Neutrophil (primary cell): ENCODE measurements around the gene NAPSA.

Experiments
- H3K27ac ChIP-seq: fragments of 200-600 bp; sonication (generic); 2 replicates; pipeline ENCODE4 v1.5.1; 2016; ENCODE audit warnings: mild to moderate bottlenecking, moderate library complexity
- H3K27me3 ChIP-seq: fragments of 200-600 bp; sonication (generic); 2 replicates; pipeline ENCODE4 v1.6.0; 2016; ENCODE audit warnings: mild to moderate bottlenecking
- H3K36me3 ChIP-seq: fragments of 200-600 bp; sonication (generic); 2 replicates; pipeline ENCODE4 v1.5.1; 2017
- H3K4me1 ChIP-seq, 2 experiments: fragments of 200-600 bp in 1 of 2; sonication (generic) in 1 of 2; 1 replicate in 1 of 2; 2 replicates in 1 of 2; pipeline versions ENCODE4 v1.5.1 to v1.6.1; 2013 to 2016; ENCODE audit warnings: low read depth in 1 of 2, low read length in 1 of 2, mild to moderate bottlenecking in 1 of 2, moderate library complexity in 1 of 2; ENCODE audit not compliant: control insufficient read depth in 1 of 2, insufficient read depth in 1 of 2
- H3K4me3 ChIP-seq, 2 experiments: fragments of 200-600 bp in 1 of 2; sonication (generic) in 1 of 2; 1 replicate in 1 of 2; 2 replicates in 1 of 2; pipeline ENCODE4 v1.5.1; 2013 to 2016; ENCODE audit warnings: low read depth in 1 of 2, low read length in 1 of 2, mild to moderate bottlenecking in 1 of 2, moderate library complexity in 1 of 2
- H3K9me3 ChIP-seq: fragments of 200-600 bp; sonication (generic); 2 replicates; pipeline ENCODE4 v1.5.1; 2016
- CTCF ChIP-seq: fragments of 200-600 bp; sonication (generic); IDR thresholded peaks from 2 replicates; pipeline ENCODE4 v1.5.1; 2016; ENCODE audit warnings: antibody characterized with exemption

Gene NAPSA

GRCh38 chr19:50317115-50317514, 48.3 kb downstream of the NAPSA start:
- no peak for TF ChIP-seq CTCF
- peaks cover 75% of the 10 kb centered on the region for H3K27me3 ChIP-seq

GRCh38 chr19:50315773-50316448, 49.5 kb downstream of the NAPSA start:
- Histone ChIP-seq H3K9me3 (no peaks in the 10 kb centered on the region), H3K4me1 (no peaks in the 10 kb centered on the region), H3K27me3 (peaks cover 87% of the 10 kb centered on the region), H3K36me3 (no peaks in the 10 kb centered on the region), H3K27ac (no peak overlapping the region), H3K4me3 (no peak overlapping the region)
- no peak for TF ChIP-seq CTCF

More at GRCh38 chr19:50317115-50317514, 48.3 kb downstream of the NAPSA start:
- Histone ChIP-seq H3K4me1 (no peaks in the 10 kb centered on the region), H3K36me3 (no peaks in the 10 kb centered on the region), H3K4me3 (no peak overlapping the region), H3K9me3 (no peaks in the 10 kb centered on the region), H3K27ac (no peak overlapping the region)

- Histone ChIP-seq H3K36me3 (no peaks in the 10 kb centered on the region), H3K27me3 (peaks cover 92% of the 10 kb centered on the region), H3K4me1 (no peaks in the 10 kb centered on the region), H3K27ac (no peak overlapping the region), H3K9me3 (no peaks in the 10 kb centered on the region), H3K4me3 (no peak overlapping the region)
- TF ChIP-seq CTCF, result no peak
Measured at GRCh38 chr19:50314724-50315708, 50.4 kb downstream of the NAPSA start.

- Histone ChIP-seq H3K27me3 (peaks cover 97% of the 10 kb centered on the region), H3K4me1 (no peaks in the 10 kb centered on the region), H3K36me3 (no peaks in the 10 kb centered on the region), H3K9me3 (no peaks in the 10 kb centered on the region), H3K4me3 (no peak overlapping the region), H3K27ac (no peak overlapping the region)
- no peak for TF ChIP-seq CTCF
Measured at GRCh38 chr19:50313812-50314536, 51.5 kb downstream of the NAPSA start.

- H3K4me3 ChIP-seq, result no peak overlapping the region
- peaks cover 100% of the 10 kb centered on the region for H3K27me3 ChIP-seq
Measured at GRCh38 chr19:50312967-50313811, 52.2 kb downstream of the NAPSA start.

More at GRCh38 chr19:50312967-50313811, 52.2 kb downstream of the NAPSA start:
- TF ChIP-seq CTCF, result no peak
- Histone ChIP-seq H3K27ac (no peak overlapping the region), H3K4me1 (no peaks in the 10 kb centered on the region), H3K9me3 (no peaks in the 10 kb centered on the region), H3K36me3 (no peaks in the 10 kb centered on the region)
